Esophagus squamous epithelium (tissue), 5 donors: Measurements from ENCODE around the gene OTUD4. TPM values are rescaled to one million over a fixed set of nuclear protein-coding genes. Genes with fewer than 3 reads are reported as not detected.
"Not testable (repeated sequence)": the region's sequence is repeated elsewhere in the genome, so short reads cannot be mapped to it uniquely, and the experiment has no call there.

Experiments
- DNase-seq: peaks from one replicate; lab custom pipeline; 2025; lab: John Stamatoyannopoulos, UW
- H3K27ac ChIP-seq, 4 donors: fragments of 200-600 bp; sonication (generic); one replicate each; pipeline ENCODE4 v1.5.1; 2016 to 2019; ENCODE audit warnings: mild to moderate bottlenecking in 1 of 4
- H3K27me3 ChIP-seq, 4 donors: fragments of 200-600 bp; sonication (generic); 1 replicate in 3 of 4; 2 replicates in 1 of 4; pipeline versions ENCODE4 v1.5.1 to v1.6.0; 2017 to 2021; ENCODE audit warnings: antibody characterized with exemption in 1 of 4
- H3K36me3 ChIP-seq, 3 donors: fragments of 200-600 bp; sonication (generic); one replicate each; pipeline ENCODE4 v1.5.1; 2016 to 2019
- H3K4me1 ChIP-seq, 3 donors: fragments of 200-600 bp; sonication (generic); one replicate each; pipeline ENCODE4 v1.5.1; 2017 to 2019
- H3K4me3 ChIP-seq, 4 donors: fragments of 200-600 bp; sonication (generic); 1 replicate in 3 of 4; 2 replicates in 1 of 4; pipeline ENCODE4 v1.5.1; 2016 to 2019; ENCODE audit warnings: mild to moderate bottlenecking in 2 of 4, moderate library complexity in 1 of 4
- H3K9me3 ChIP-seq, 3 donors: fragments of 200-600 bp; sonication (generic); one replicate each; pipeline ENCODE4 v1.5.1; 2016 to 2019
- CTCF ChIP-seq, 6 experiments: fragments of 450-650 bp in 4 of 6; fragments of 200-600 bp in 2 of 6; sonication (generic) in 2 of 6; IDR thresholded peaks; one replicate each; pipeline ENCODE4 v1.5.1; 2016 to 2019; ENCODE audit warnings: antibody characterized with exemption in 6 of 6, mild to moderate bottlenecking in 4 of 6, moderate library complexity in 4 of 6
- POLR2A ChIP-seq, 4 donors: fragments of 450-650 bp; IDR thresholded peaks; one replicate each; pipeline ENCODE4 v1.6.1; 2017; ENCODE audit warnings: antibody characterized with exemption in 4 of 4, mild to moderate bottlenecking in 4 of 4, moderate library complexity in 3 of 4
- WGBS, 2 donors: methylation state at CpG; one replicate each; pipeline ENCODE4 v1.1.5; 2018; 5-methylcytosine and 5-hydroxymethylcytosine counted together
- intact Hi-C: fragments of 100-400 bp; cut with DNase I; formaldehyde crosslinking; loops from one replicate; pipeline ENCODE4 v1.15.0; 2022
- total RNA-seq, 4 donors: library from RNA; depleted of rRNA; stranded (reverse); fragments of >200 nt; gene quantifications; one replicate each; pipeline ENCODE4 v1.1.0, GENCODE V29; 2016
- donor health status: DM: yes; HTN: yes; CAD: no.

Gene OTUD4
- total RNA-seq, 4 donors from 2014 or later: 15.2 to 34.0 (median 25.2) TPM

- no peaks in the 10 kb centered on the region for H3K4me1 ChIP-seq
- no peak for TF ChIP-seq CTCF (IDR thresholded peaks at IDR 0.05)
- TF ChIP-seq POLR2A (IDR thresholded peaks at IDR 0.05): no peak
- no peak overlapping the region for H3K4me3 ChIP-seq
- no peak overlapping the region for H3K27ac ChIP-seq
- no peaks in the 10 kb centered on the region for H3K27me3 ChIP-seq
- intact Hi-C loops: no loop called here
- WGBS, 2 donors: 94 to 96% methylated on average over 3 of the region's 3 CpGs
- peaks cover 12 to 100% (median 14%) of the 10 kb centered on the region in 3 donors for H3K36me3 ChIP-seq
- DNase-seq: no peak
- H3K9me3 ChIP-seq: no peaks in the 10 kb centered on the region
These were observed 31.4 kb downstream of the OTUD4 start for GRCh38 chr4:145148980-145149379.

GRCh38 chr4:145136219-145136618, 44.2 kb downstream of the OTUD4 start:
- 46 to 55% methylated on average over 1 of the region's 1 CpG for WGBS, 2 donors
- H3K4me3 ChIP-seq, DNase-seq, H3K27ac ChIP-seq, H3K27me3 ChIP-seq, H3K4me1 ChIP-seq, H3K9me3 ChIP-seq, intact Hi-C loops: not testable (repeated sequence)
- H3K36me3 ChIP-seq: peaks cover 0 to 48% (median 25%) of the 10 kb centered on the region in 3 donors

- DNase-seq: no peak
- peaks cover 0 to 47% (median 0%) of the 10 kb centered on the region in 3 donors for H3K36me3 ChIP-seq
- WGBS, 2 donors: 44 to 51% methylated on average over 5 of the region's 5 CpGs
- H3K27me3 ChIP-seq: no peaks in the 10 kb centered on the region
- intact Hi-C loops: no loop called here
- H3K27ac ChIP-seq: no peak overlapping the region
- TF ChIP-seq POLR2A (IDR thresholded peaks at IDR 0.05) (no peak), CTCF (IDR thresholded peaks at IDR 0.05) (no peak)
- H3K4me3 ChIP-seq: no peak overlapping the region
- H3K4me1 ChIP-seq: peaks cover 0 to 9% (median 0%) of the 10 kb centered on the region in 3 donors
- no peaks in the 10 kb centered on the region for H3K9me3 ChIP-seq
These were observed 47.8 kb downstream of the OTUD4 start for GRCh38 chr4:145132511-145133098.

- Histone ChIP-seq H3K9me3 (no peaks in the 10 kb centered on the region), H3K36me3 (peaks cover 0 to 47% (median 0%) of the 10 kb centered on the region in 3 donors), H3K4me1 (peaks cover 0 to 9% (median 0%) of the 10 kb centered on the region in 3 donors), H3K4me3 (no peak overlapping the region), H3K27ac (no peak overlapping the region), H3K27me3 (no peaks in the 10 kb centered on the region)
- no peak for DNase-seq
- TF ChIP-seq POLR2A (IDR thresholded peaks at IDR 0.05) (no peak), CTCF (IDR thresholded peaks at IDR 0.05) (no peak)
- WGBS, 2 donors: 88 to 90% methylated on average over 12 of the region's 12 CpGs
- intact Hi-C loops: no loop called here
These were observed 48.5 kb downstream of the OTUD4 start for GRCh38 chr4:145131848-145132247.

GRCh38 chr4:145130788-145131399, 49.5 kb downstream of the OTUD4 start:
- DNase-seq: no peak
- WGBS, 2 donors: 53 to 60% methylated on average over 2 of the region's 2 CpGs
- peaks cover 0 to 53% (median under 1%) of the 10 kb centered on the region in 3 donors for H3K36me3 ChIP-seq
- no peak overlapping the region for H3K4me3 ChIP-seq
- intact Hi-C loops: no loop called here
- peaks cover 0 to 9% (median 0%) of the 10 kb centered on the region in 3 donors for H3K4me1 ChIP-seq
- no peak overlapping the region for H3K27ac ChIP-seq
- TF ChIP-seq CTCF (IDR thresholded peaks at IDR 0.05) (no peak), POLR2A (IDR thresholded peaks at IDR 0.05) (no peak)
- no peaks in the 10 kb centered on the region for H3K9me3 ChIP-seq
- H3K27me3 ChIP-seq: no peaks in the 10 kb centered on the region
